Lung (tissue), 16 donors: ENCODE data around the gene PYCR2. TPM values are rescaled to one million over a fixed set of nuclear protein-coding genes. Genes with fewer than 3 reads are reported as not detected.
A peak's percentile ranks its signal among the peaks of the same experiment; 100 is the strongest.
"Not testable (repeated sequence)": the region's sequence is repeated elsewhere in the genome, so short reads cannot be mapped to it uniquely, and the experiment has no call there.

Experiments used
- ATAC-seq: fragments of 200-7000 bp; cut with Tn5 transposase; one replicate; pipeline ENCODE4 v1.9.1; 2020; ENCODE audit warnings: moderate number of reproducible peaks; ENCODE audit not compliant: insufficient read depth, low FRiP score
- DNase-seq, 3 donors: peaks; one replicate each; pipeline ENCODE4 v3.0.0-alpha.2; 2013 to 2017
- H3K27ac ChIP-seq, 2 donors: one replicate each; pipeline ENCODE4 v1.5.1; 2013; ENCODE audit warnings: mild to moderate bottlenecking in 2 of 2, moderate library complexity in 2 of 2, control low read depth in 1 of 2, inconsistent platforms in 1 of 2, low read depth in 1 of 2, low read length in 1 of 2
- H3K27me3 ChIP-seq, 3 donors: one replicate each; pipeline ENCODE4 v1.5.1; 2013; ENCODE audit warnings: low read length in 2 of 3; ENCODE audit not compliant: control insufficient read depth in 3 of 3, insufficient read depth in 3 of 3
- H3K36me3 ChIP-seq, 4 donors: one replicate each; pipeline ENCODE4 v1.5.1; 2013; ENCODE audit warnings: low read length in 4 of 4, mild to moderate bottlenecking in 1 of 4, moderate library complexity in 1 of 4; ENCODE audit not compliant: control insufficient read depth in 4 of 4, insufficient read depth in 4 of 4
- H3K4me1 ChIP-seq, 5 donors: one replicate each; pipeline ENCODE4 v1.5.1; 2013; ENCODE audit warnings: low read length in 5 of 5, mild to moderate bottlenecking in 2 of 5, moderate library complexity in 1 of 5; ENCODE audit not compliant: control insufficient read depth in 5 of 5, insufficient read depth in 5 of 5
- H3K4me3 ChIP-seq: one replicate; pipeline ENCODE4 v1.5.1; 2013; ENCODE audit warnings: mild to moderate bottlenecking, control low read depth, moderate library complexity
- H3K9ac ChIP-seq, 2 donors: one replicate each; pipeline ENCODE4 v1.5.1; 2013; ENCODE audit warnings: low read length in 2 of 2, control low read depth in 1 of 2; ENCODE audit not compliant: insufficient read depth in 1 of 2
- H3K9me3 ChIP-seq, 4 donors: one replicate each; pipeline ENCODE4 v1.5.1; 2013; ENCODE audit warnings: low read length in 3 of 4, mild to moderate bottlenecking in 1 of 4, moderate library complexity in 1 of 4; ENCODE audit not compliant: control insufficient read depth in 4 of 4, insufficient read depth in 3 of 4
- WGBS, 2 donors: extraction: QIAGEN DNeasy Blood & Tissue Kit; methylation state at CpG; one replicate each; pipeline ENCODE4 v1.1.7; 2013; 5-methylcytosine and 5-hydroxymethylcytosine counted together
- long read RNA-seq, 5 donors: transcript quantifications; one replicate each; lab custom pipeline, GENCODE V29; 2026
- polyA plus RNA-seq, 2 donors: library from polyadenylated mRNA; stranded (reverse); fragments of 200-250 nt; gene quantifications; one replicate each; pipeline ENCODE4 v1.2.1, GENCODE V29; 2013
- total RNA-seq, 2 donors: library from RNA; depleted of rRNA in 1 of 2; stranded (reverse); fragments of >200 nt in 1 of 2; gene quantifications; one replicate each; pipeline ENCODE4 v1.2.1, GENCODE V29; 2014 to 2021
- TF ChIP-seq, protein P1 (sequence below): IDR thresholded peaks from 2 replicates; pipeline ENCODE4 v1.5.1; 2012; ENCODE audit warnings: mild to moderate bottlenecking; ENCODE audit errors: control extremely low read depth, extremely low read depth
- donor health status: control.
- donor health status: control.
- donor health status: Bipolar disorder and iron deficiency.
- donor health status: healthy.
- donor health status: DM: yes; HTN: yes; CAD: no.

The PYCR2 gene
- 10 to 100 TPM; 32.6 to 85.4 TPM for total RNA-seq
- 100 to 1,000 TPM in 1 of 2 donors, 10 to 100 TPM in 1; 84.1 to 105 TPM for polyA plus RNA-seq
- long read RNA-seq, donor 1, transcript PYCR2-201 (7 exons, 1,689 nt) = major isoform, 15 of 23 reads
- long read RNA-seq, donor 1, partial matches to known transcripts = 8 of 23 reads
- long read RNA-seq, donor 1, other reads (novel, unspliced or antisense) = 0 of 23 reads
- long read RNA-seq, donor 2, transcript PYCR2-201 (7 exons, 1,689 nt) = major isoform, 6 of 6 reads
- long read RNA-seq, donor 2, partial matches to known transcripts = 0 of 6 reads
- long read RNA-seq, donor 2, other reads (novel, unspliced or antisense) = 0 of 6 reads
- long read RNA-seq, donor 3, transcript PYCR2-201 (7 exons, 1,689 nt) = major isoform, 13 of 14 reads
- long read RNA-seq, donor 3, partial matches to known transcripts = 0 of 14 reads
- long read RNA-seq, donor 3, other reads (novel, unspliced or antisense) = 0 of 14 reads
- long read RNA-seq, donor 4, partial matches to known transcripts = 0 of 4 reads
- long read RNA-seq, donor 4, other reads (novel, unspliced or antisense) = 0 of 4 reads
- long read RNA-seq, donor 5, transcript PYCR2-201 (7 exons, 1,689 nt) = major isoform, 17 of 17 reads
- long read RNA-seq, donor 5, partial matches to known transcripts = 0 of 17 reads
- long read RNA-seq, donor 5, other reads (novel, unspliced or antisense) = 0 of 17 reads

GRCh38 chr1:225923692-225924555, at the start of gene PYCR2:
Gene PYCR2 (minus strand): TSS chr1:225924250. CDS start chr1:225924110, 140 bp downstream.
- H3K9ac ChIP-seq = peak within 1 kb of the TSS; percentile 53 to 91
- H3K36me3 ChIP-seq = peaks cover 0 to 19% (median 14%) of the 10 kb centered on the region in 4 donors
- TF ChIP-seq, protein P1, sequence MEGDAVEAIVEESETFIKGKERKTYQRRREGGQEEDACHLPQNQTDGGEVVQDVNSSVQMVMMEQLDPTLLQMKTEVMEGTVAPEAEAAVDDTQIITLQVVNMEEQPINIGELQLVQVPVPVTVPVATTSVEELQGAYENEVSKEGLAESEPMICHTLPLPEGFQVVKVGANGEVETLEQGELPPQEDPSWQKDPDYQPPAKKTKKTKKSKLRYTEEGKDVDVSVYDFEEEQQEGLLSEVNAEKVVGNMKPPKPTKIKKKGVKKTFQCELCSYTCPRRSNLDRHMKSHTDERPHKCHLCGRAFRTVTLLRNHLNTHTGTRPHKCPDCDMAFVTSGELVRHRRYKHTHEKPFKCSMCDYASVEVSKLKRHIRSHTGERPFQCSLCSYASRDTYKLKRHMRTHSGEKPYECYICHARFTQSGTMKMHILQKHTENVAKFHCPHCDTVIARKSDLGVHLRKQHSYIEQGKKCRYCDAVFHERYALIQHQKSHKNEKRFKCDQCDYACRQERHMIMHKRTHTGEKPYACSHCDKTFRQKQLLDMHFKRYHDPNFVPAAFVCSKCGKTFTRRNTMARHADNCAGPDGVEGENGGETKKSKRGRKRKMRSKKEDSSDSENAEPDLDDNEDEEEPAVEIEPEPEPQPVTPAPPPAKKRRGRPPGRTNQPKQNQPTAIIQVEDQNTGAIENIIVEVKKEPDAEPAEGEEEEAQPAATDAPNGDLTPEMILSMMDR = no peak
- DNase-seq = peak; percentile 96 to 99 (median 97)
- WGBS, 2 donors = 0 to 1% methylated on average over 73 to 80 of the region's 80 CpGs
- peaks cover 0 to 31% (median 9%) of the 10 kb centered on the region in 5 donors for H3K4me1 ChIP-seq
- peak within 1 kb of the TSS; percentile 83 for H3K4me3 ChIP-seq
- ATAC-seq = peak; percentile 98
- no peaks in the 10 kb centered on the region for H3K27me3 ChIP-seq
- H3K27ac ChIP-seq = peak within 1 kb of the TSS; percentile 92 to 95
- no peaks in the 10 kb centered on the region for H3K9me3 ChIP-seq

- Histone ChIP-seq H3K9ac (no peak overlapping the region), H3K4me1 (no peaks in the 10 kb centered on the region), H3K36me3 (peaks cover 0 to 10% (median 0%) of the 10 kb centered on the region in 4 donors), H3K27me3 (no peaks in the 10 kb centered on the region), H3K4me3 (no peak overlapping the region), H3K9me3 (no peaks in the 10 kb centered on the region), H3K27ac (no peak overlapping the region)
- 71 to 83% methylated on average over 5 of the region's 5 CpGs for WGBS, 2 donors
- TF ChIP-seq, protein P1 = no peak
- DNase-seq (no peak), ATAC-seq (no peak)
Observed at GRCh38 chr1:225973158-225973557, 49.1 kb upstream of the PYCR2 start.

- no peaks in the 10 kb centered on the region for H3K9me3 ChIP-seq
- no peak overlapping the region for H3K4me3 ChIP-seq
- no peak overlapping the region for H3K27ac ChIP-seq
- H3K9ac ChIP-seq = no peak overlapping the region
- H3K36me3 ChIP-seq = peaks cover 0 to 4% (median 0%) of the 10 kb centered on the region in 4 donors
- H3K27me3 ChIP-seq = no peaks in the 10 kb centered on the region
- H3K4me1 ChIP-seq = no peaks in the 10 kb centered on the region
- TF ChIP-seq, protein P1 = no peak
- WGBS, 2 donors = 93 to 94% methylated on average over 15 of the region's 15 CpGs
- DNase-seq (no peak), ATAC-seq (no peak)
Observed at GRCh38 chr1:225972344-225973152, 48.5 kb upstream of the PYCR2 start.

- not testable (repeated sequence) for H3K27ac ChIP-seq, H3K9me3 ChIP-seq, ATAC-seq, H3K4me3 ChIP-seq, H3K4me1 ChIP-seq, DNase-seq, H3K27me3 ChIP-seq, H3K9ac ChIP-seq, H3K36me3 ChIP-seq
- 77 to 82% methylated on average over 16 of the region's 16 CpGs for WGBS, 2 donors
Observed at GRCh38 chr1:225970592-225971157, 46.6 kb upstream of the PYCR2 start.

- H3K36me3 ChIP-seq, H3K9me3 ChIP-seq, DNase-seq, ATAC-seq, H3K27me3 ChIP-seq, H3K4me3 ChIP-seq, H3K27ac ChIP-seq, H3K4me1 ChIP-seq, H3K9ac ChIP-seq: not testable (repeated sequence)
- 95 to 98% methylated on average over 19 to 28 of the region's 28 CpGs for WGBS, 2 donors
Observed at GRCh38 chr1:225969751-225970150, 45.7 kb upstream of the PYCR2 start.
